GM12873 (cell line): ENCODE results near the gene TNFRSF8.

Experiments
- TF ChIP-seq, protein P1 (sequence below): IDR thresholded peaks from 2 replicates; pipeline ENCODE4 v1.5.1; 2012; ENCODE audit warnings: low read depth, mild to moderate bottlenecking, moderate library complexity, low read length, control low read depth; ENCODE audit not compliant: insufficient read depth; ENCODE audit errors: missing control alignments

Gene TNFRSF8

DNA sequence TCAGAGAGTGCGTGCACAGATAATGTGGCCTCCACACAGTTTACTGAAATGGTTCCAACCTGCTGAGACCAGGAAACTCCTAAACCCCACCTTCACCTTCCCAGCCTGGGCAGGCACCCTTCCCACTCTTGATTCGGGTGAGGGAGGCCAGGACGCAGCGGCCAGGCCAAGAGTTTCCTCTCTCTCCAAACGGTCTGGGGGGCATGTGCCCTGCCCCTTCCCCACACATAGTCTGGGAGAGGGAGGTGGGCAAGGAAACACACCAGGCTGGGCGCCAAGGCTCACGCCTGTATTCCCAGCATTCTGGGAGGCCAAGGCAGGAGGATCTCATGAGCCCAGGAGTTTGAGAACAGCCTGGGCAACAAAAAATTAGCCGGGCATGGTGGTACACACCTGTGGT, 9.6 kb downstream of the TNFRSF8 start:
- TF ChIP-seq, protein P1, sequence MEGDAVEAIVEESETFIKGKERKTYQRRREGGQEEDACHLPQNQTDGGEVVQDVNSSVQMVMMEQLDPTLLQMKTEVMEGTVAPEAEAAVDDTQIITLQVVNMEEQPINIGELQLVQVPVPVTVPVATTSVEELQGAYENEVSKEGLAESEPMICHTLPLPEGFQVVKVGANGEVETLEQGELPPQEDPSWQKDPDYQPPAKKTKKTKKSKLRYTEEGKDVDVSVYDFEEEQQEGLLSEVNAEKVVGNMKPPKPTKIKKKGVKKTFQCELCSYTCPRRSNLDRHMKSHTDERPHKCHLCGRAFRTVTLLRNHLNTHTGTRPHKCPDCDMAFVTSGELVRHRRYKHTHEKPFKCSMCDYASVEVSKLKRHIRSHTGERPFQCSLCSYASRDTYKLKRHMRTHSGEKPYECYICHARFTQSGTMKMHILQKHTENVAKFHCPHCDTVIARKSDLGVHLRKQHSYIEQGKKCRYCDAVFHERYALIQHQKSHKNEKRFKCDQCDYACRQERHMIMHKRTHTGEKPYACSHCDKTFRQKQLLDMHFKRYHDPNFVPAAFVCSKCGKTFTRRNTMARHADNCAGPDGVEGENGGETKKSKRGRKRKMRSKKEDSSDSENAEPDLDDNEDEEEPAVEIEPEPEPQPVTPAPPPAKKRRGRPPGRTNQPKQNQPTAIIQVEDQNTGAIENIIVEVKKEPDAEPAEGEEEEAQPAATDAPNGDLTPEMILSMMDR = no peak

DNA sequence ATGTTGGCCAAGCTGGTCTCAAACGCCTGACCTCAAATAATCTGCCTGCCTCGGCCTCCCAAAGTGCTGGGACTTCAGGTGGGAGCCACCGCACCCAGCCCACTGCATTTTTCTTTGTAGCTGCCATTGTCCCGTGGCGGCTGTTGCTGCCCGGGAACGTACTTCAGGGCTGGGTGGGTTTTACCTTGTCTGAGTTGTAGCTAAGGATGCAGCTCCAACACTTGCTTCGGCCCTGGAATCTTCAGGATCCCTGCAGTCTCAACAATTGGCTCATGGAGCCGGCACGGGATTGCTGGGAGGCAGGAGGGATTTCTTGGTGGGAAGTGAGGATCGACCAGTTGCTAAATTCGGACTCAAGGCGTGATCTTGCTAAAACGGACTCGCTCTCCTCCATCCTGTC, 10.7 kb downstream of the TNFRSF8 start:
- TF ChIP-seq, protein P1 = no peak

DNA sequence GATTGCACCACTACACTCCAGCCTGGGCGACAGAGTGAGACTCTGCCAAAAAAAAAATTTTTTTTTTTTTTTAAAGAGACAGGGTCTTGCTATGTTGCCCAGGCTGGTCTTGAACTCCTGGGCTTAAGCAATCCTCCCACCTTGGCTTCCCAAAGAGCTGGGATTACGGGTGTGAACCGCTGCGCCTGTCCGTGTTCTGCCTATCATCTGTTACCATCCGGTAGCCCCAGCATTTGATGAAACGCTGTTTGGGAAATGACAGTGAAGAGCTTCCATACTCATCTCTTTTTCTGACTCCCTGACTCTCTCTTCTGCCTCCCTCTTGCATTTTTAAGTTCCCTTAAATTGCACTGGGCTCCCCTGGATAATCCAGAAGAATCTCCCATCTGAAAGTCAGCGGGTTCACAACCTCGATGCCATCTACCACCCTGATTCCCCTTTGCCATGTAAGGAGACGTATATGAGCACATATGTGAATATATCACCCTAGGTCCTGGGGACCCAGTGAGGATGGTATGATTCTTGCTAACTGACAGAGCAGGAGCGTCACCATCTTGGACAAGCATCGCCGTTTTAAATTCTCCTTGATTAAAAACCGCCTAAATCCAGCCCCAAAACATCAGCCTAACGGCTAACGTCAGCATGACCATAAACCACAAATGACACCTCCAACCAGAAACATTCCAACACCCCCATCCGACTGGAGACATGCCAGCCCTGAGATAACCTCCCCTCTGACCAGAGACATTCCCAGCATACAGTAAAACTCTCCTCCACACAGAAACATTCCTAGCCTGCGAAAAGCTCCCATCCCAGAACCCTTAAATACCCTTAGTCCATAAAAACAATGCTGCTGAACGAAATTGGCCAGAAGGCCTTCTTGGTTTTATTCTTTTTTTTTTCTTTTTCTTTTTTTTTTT, 12.4 kb downstream of the TNFRSF8 start:
- TF ChIP-seq, protein P1 = no peak

DNA sequence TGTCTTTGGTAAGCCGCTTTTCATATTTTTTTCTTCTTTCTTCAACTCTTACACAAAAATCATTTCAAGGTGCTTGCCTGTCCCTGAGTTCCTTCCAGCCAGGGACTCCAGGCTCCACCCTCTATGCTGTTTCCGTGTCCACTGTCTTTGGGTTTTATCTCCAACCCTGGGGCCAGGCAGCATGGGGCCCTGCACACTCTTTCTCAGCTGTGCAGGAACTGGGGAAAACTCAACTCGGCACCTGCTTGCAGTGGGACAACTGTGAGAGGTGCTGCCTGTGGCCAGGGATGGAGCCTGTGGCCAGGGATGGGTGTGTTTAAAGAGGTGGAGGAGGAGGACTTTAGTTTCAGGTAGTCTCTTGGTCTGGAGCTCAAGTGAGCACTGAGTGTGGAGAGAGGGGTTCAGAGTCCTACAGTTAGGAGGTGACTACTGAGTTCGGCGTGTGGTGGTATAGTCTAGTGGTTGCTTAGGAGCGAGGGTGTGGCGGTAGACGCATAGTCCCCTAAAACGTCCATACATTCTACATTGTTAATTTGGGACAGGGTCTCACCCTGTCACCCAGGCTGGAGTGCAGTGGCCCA, 13.4 kb downstream of the TNFRSF8 start:
- TF ChIP-seq, protein P1 = no peak

DNA sequence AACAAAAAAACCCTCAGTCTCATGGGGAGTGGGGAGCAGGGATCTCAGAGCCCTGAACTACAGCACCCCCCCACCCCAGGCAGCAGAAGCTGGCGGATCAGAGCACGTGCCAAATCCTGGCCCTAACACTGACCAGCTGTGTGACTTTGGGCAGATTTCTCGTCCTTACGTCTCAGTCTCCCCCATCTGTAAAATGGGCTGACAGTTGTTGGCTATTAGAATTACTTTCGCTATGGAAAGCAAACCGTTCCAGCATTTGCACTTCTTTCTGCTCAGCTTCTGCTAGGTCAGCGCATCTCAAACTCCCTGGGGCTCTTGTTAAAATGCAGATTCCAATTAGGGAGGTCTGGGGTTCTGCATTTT, 15.5 kb downstream of the TNFRSF8 start:
- TF ChIP-seq, protein P1 = no peak

DNA sequence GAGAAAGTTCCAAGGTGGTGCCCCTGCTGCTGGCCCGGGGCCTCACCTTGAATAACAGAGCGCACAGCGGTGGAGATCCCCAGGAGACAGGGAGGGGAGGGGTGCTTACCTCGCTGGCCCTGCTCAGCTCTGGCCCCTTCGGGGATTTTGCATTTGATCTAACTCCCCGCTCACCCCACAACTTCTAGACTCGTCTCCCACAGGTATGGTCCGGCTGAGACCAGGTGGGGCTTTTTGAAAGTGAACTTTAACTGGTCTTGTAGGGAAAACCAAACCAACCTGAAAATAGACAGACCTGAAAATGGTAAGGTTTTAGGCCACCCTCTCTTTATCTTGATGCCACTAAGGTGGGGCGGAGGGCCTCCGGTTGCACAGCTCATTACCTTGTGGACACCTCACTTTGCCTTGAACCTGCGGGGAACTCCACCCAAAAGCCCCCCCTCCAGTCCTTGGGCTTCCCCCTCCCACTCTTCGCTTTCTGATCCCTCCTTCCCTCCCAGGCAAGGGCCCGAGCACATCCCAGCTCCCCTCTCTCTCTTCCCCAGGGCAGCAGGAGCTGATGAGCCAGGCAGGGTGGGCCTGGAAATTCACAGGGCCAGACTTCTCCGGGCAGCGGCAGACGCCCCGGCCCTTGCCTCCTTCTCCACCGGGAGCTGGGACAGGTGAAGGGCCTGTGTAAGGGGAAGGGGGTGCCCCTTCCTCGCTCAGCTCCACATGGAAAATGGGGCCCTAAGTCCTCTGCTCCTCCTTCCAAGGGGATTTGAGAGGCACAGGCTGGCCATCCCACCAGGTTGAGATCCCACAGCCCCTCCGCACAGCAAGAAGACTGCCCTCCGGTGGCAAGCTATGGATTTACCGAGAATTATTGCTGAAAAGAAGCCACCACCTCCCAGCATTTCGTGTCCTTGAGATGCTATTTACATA, 16.1 kb downstream of the TNFRSF8 start:
- TF ChIP-seq, protein P1 = peak; percentile 78

DNA sequence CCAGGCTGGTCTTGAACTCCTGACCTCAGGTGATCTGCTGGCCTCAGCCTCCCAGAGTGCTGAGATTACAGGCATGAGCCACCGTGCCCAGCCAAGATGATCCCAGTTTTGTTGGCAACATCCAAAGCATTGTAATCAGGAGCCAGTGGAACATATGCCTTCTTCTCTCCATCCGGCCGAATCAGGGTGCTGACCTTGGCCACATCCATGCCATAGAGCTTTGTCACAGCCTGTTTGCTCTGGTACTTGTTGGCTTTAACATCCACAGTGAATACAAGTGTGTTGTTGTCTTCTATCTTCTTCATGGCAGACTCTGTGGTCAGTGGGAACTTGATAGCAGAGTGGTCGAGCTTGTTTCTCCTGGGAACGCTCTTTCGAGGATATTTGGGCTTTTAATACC, 17.1 kb downstream of the TNFRSF8 start:
- TF ChIP-seq, protein P1 = no peak
